Right lobe of liver (tissue), 6 donors: Measurements from ENCODE around the gene CDCA5. TPM values are rescaled to one million over a fixed set of nuclear protein-coding genes. Genes with fewer than 3 reads are reported as not detected.

ENCODE experiments used
- ATAC-seq, 4 donors: fragments of 200-7000 bp; cut with Tn5 transposase; one replicate each; pipeline ENCODE4 v1.9.1; 2020; ENCODE audit warnings: mild to moderate bottlenecking in 4 of 4, moderate library complexity in 4 of 4
- DNase-seq, 3 donors: peaks; one replicate each; pipeline ENCODE4 v3.0.0-alpha.2; 2020
- H3K27ac ChIP-seq, 3 donors: fragments of 200-600 bp; one replicate each; pipeline ENCODE4 v1.8.0; 2022
- H3K27me3 ChIP-seq, 2 donors: fragments of 200-600 bp; one replicate each; pipeline ENCODE4 v1.8.0; 2022
- H3K36me3 ChIP-seq, 4 donors: fragments of 200-600 bp; sonication (generic) in 1 of 4; one replicate each; pipeline versions ENCODE4 v1.5.1 to v1.8.0; 2017 to 2022; ENCODE audit warnings: control low read depth in 1 of 4
- H3K4me1 ChIP-seq, 4 donors: fragments of 200-600 bp; sonication (generic) in 1 of 4; one replicate each; pipeline versions ENCODE4 v1.5.1 to v1.8.0; 2017 to 2022; ENCODE audit warnings: control low read depth in 1 of 4
- H3K4me3 ChIP-seq, 3 donors: fragments of 200-600 bp; one replicate each; pipeline ENCODE4 v1.8.0; 2022
- H3K9me3 ChIP-seq, 4 donors: fragments of 200-600 bp; sonication (generic) in 1 of 4; one replicate each; pipeline versions ENCODE4 v1.5.1 to v1.8.0; 2017 to 2022; ENCODE audit warnings: control low read depth in 1 of 4
- POLR2A ChIP-seq: fragments of 450-650 bp; IDR thresholded peaks from one replicate; pipeline ENCODE4 v1.6.1; 2017; ENCODE audit warnings: antibody characterized with exemption, mild to moderate bottlenecking
- WGBS: methylation state at CpG from one replicate; pipeline ENCODE4 v1.1.6; 2018; ENCODE audit warnings: low coverage, low lambda C conversion rate; ENCODE audit not compliant: insufficient coverage; ENCODE audit errors: missing lambda C conversion rate; 5-methylcytosine and 5-hydroxymethylcytosine counted together
- intact Hi-C, 2 donors: fragments of 100-400 bp; cut with DNase I; formaldehyde crosslinking; loops; one replicate each; pipeline versions ENCODE4 v1.11.2 to v1.14.1; 2022
- total RNA-seq, 6 experiments: library from RNA; depleted of rRNA in 2 of 6; stranded (reverse); fragments of >200 nt in 2 of 6; fragmentation: NEBNext Ultra II Directional in 3 of 6; extraction: Animal tissue kit (Norgen Biotek cat#: 25700) in 3 of 6; gene quantifications; one replicate each; pipeline versions ENCODE4 v1.1.0 to v1.2.4, GENCODE V29; 2016 to 2023
- TF ChIP-seq, protein P1 (sequence below), 4 donors: fragments of 200-600 bp in 3 of 4; fragments of 450-650 bp in 1 of 4; IDR thresholded peaks; one replicate each; pipeline versions ENCODE4 v1.5.1 to v1.8.0; 2016 to 2022; ENCODE audit warnings: antibody characterized with exemption in 4 of 4, mild to moderate bottlenecking in 2 of 4
- donor health status: DM: no; HTN: yes; CAD: no.
- donor health status: DM: no; HTN: no; CAD: no.
- donor health status: DM: no; HTN: no; CAD: no.
- donor health status: DM: no; HTN: yes; CAD: no.
- donor health status: DM: no; HTN: yes; CAD: no.

CDCA5 gene
- total RNA-seq, 6 experiments from 2014 or later, result 0.31 to 2.3 (median 1.0) TPM

DNA sequence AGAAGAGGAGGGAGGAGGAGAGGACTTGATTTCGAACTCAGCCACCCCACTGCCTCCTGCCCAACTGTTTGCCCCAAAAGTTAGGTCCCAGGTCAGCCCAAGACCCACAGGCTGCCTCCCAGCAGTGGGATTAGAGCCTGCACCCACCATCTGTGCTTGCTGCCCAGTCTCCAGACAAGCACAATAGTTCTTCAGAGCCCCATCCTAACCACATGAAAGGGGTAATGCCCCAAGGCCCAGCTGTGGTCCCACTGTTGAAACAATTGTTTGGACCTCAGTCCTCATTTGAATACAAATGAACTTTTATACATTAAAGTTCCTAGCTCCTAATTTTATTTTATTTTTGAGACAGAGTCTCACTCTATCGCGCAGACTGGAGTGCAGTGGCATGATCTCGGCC is 6.8 kb upstream of the CDCA5 start:
- WGBS, result 98% methylated on average over 4 of the region's 4 CpGs
- no peak overlapping the region for H3K4me3 ChIP-seq
- intact Hi-C loops, result no loop called here

DNA sequence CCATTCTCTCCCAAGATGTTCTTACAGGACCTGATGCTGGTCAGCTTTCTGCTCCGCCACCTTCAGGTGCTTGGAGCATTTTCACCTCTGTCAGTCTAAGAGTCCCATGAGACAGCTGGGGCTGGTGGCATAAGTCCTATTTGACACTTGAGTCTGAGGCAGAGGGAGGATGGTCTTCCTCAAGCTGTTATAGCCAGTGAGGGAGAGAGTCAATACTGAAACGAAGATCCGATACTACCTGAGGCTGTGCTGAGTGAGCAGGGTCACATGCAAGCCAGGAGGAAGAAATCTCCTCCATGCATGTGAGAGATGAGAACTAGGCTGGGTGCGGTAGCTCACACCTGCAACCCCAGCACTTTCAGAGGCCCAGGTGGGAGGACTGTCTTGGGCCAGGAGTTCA is 5.8 kb upstream of the CDCA5 start:
- intact Hi-C loops, result no loop called here
- Histone ChIP-seq H3K4me3 (no peak overlapping the region), H3K27ac (no peak overlapping the region), H3K9me3 (no peaks in the 10 kb centered on the region), H3K4me1 (peaks cover 0 to 9% (median 3%) of the 10 kb centered on the region in 4 donors), H3K27me3 (no peaks in the 10 kb centered on the region), H3K36me3 (peaks cover 0 to 23% (median 7%) of the 10 kb centered on the region in 4 donors)
- TF ChIP-seq, protein P1, sequence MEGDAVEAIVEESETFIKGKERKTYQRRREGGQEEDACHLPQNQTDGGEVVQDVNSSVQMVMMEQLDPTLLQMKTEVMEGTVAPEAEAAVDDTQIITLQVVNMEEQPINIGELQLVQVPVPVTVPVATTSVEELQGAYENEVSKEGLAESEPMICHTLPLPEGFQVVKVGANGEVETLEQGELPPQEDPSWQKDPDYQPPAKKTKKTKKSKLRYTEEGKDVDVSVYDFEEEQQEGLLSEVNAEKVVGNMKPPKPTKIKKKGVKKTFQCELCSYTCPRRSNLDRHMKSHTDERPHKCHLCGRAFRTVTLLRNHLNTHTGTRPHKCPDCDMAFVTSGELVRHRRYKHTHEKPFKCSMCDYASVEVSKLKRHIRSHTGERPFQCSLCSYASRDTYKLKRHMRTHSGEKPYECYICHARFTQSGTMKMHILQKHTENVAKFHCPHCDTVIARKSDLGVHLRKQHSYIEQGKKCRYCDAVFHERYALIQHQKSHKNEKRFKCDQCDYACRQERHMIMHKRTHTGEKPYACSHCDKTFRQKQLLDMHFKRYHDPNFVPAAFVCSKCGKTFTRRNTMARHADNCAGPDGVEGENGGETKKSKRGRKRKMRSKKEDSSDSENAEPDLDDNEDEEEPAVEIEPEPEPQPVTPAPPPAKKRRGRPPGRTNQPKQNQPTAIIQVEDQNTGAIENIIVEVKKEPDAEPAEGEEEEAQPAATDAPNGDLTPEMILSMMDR (IDR thresholded peaks at IDR 0.05), result no peak
- TF ChIP-seq POLR2A, result no peak
- WGBS, result 89% methylated on average over 3 of the region's 4 CpGs
- ATAC-seq (no peak), DNase-seq (no peak)

More for the DNA sequence above, 6.8 kb upstream of the CDCA5 start:
- H3K36me3 ChIP-seq, result peaks cover 0 to 18% (median 7%) of the 10 kb centered on the region in 4 donors
- no peak for ATAC-seq
- no peaks in the 10 kb centered on the region for H3K9me3 ChIP-seq
- TF ChIP-seq, protein P1 (IDR thresholded peaks at IDR 0.05), result no peak
- TF ChIP-seq POLR2A, result no peak
- H3K27me3 ChIP-seq, result no peaks in the 10 kb centered on the region
- peaks cover 0 to 2% (median 0%) of the 10 kb centered on the region in 4 donors for H3K4me1 ChIP-seq
- no peak overlapping the region for H3K27ac ChIP-seq
- no peak for DNase-seq

DNA sequence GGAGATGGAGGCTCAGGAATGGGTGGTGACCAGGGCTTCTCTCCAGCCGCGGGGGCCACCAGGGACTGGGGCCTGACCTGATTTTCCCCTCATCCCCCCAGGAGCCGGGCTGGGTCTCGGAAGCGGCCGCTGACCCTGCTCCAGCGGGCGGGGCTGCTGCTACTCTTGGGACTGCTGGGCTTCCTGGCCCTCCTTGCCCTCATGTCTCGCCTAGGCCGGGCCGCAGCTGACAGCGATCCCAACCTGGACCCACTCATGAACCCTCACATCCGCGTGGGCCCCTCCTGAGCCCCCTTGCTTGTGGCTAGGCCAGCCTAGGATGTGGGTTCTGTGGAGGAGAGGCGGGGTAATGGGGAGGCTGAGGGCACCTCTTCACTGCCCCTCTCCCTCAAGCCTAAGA is 4.0 kb upstream of the CDCA5 start:
- H3K27me3 ChIP-seq, result no peaks in the 10 kb centered on the region
- TF ChIP-seq, protein P1 (IDR thresholded peaks at IDR 0.05), result no peak
- TF ChIP-seq POLR2A, result no peak
- H3K36me3 ChIP-seq, result peaks cover 0 to 23% (median 7%) of the 10 kb centered on the region in 4 donors
- ATAC-seq (no peak), DNase-seq (no peak)
- peaks cover 0 to 16% (median 4%) of the 10 kb centered on the region in 4 donors for H3K4me1 ChIP-seq
- H3K9me3 ChIP-seq, result no peaks in the 10 kb centered on the region
- 96% methylated on average over 4 of the region's 15 CpGs for WGBS
- H3K4me3 ChIP-seq, result no peak overlapping the region
- no peak overlapping the region for H3K27ac ChIP-seq
- intact Hi-C loops, result no loop called here

DNA sequence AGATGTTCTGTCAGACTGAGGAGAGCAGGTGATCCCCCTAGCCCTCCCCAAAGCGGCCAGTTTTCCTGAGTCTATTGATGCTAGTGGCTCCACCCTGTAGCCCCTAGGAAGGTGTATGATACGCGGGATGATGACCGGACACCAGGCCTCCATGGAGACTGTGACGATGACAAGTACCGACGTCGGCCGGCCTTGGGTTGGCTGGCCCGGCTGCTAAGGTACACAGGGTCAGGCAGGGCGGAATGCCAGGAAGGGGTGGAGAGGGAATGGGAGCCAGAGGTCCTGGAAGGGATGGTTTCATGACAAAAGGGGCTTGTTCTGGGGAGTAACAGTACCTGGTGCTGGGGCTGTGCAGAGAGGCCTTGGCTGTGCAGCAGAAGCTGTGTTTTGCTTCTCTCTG is 3.4 kb upstream of the CDCA5 start:
- DNase-seq (no peak), ATAC-seq (no peak)
- TF ChIP-seq, protein P1 (IDR thresholded peaks at IDR 0.05), result no peak
- TF ChIP-seq POLR2A, result no peak
- Histone ChIP-seq H3K4me1 (peaks cover 0 to 16% (median 4%) of the 10 kb centered on the region in 4 donors), H3K27me3 (no peaks in the 10 kb centered on the region), H3K4me3 (no peak overlapping the region), H3K9me3 (no peaks in the 10 kb centered on the region), H3K36me3 (peaks cover 0 to 23% (median 7%) of the 10 kb centered on the region in 4 donors), H3K27ac (no peak overlapping the region)
- WGBS, result 79% methylated on average over 6 of the region's 11 CpGs
- intact Hi-C loops, result no loop called here

DNA sequence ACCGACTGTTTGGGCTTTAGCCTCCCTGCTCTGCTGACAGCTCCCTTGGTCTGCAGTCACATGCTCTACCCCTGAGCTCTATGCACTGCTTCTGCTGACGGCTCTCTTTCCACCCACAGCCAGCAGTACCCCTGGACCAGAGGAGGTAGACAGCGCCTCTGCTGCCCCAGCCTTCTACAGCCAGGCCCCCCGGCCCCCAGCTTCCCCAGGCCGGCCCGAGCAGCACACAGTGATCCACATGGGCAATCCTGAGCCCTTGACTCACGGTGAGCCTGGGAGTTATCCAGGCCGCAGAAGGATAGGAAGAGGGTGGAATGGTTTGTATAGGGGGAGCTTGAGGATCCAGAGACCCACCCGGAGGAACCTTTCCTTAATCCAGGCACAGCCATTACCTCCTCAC is 3.0 kb upstream of the CDCA5 start:
- Histone ChIP-seq H3K4me3 (no peak overlapping the region), H3K27ac (no peak overlapping the region), H3K27me3 (no peaks in the 10 kb centered on the region), H3K4me1 (peaks cover 0 to 16% (median 4%) of the 10 kb centered on the region in 4 donors), H3K36me3 (peaks cover 0 to 23% (median 7%) of the 10 kb centered on the region in 4 donors), H3K9me3 (no peaks in the 10 kb centered on the region)
- TF ChIP-seq, protein P1 (IDR thresholded peaks at IDR 0.05), result no peak
- no peak for TF ChIP-seq POLR2A
- 100% methylated on average over 3 of the region's 9 CpGs for WGBS
- DNase-seq (no peak), ATAC-seq (no peak)
- intact Hi-C loops, result no loop called here
